ENCODE measurements around the gene PAX7. TPM values are rescaled to one million over a fixed set of nuclear protein-coding genes. Genes with fewer than 3 reads are reported as not detected.

The PAX7 gene
- polyA plus RNA-seq, 2 of the 4 experiments (the other 2 are of a cell fraction) = 0.23 to 0.48 TPM

- no peak for DNase-seq (ENCODE audit: low read depth in 1 of 2, low spot score in 1 of 2)
- no peak overlapping the region for H3K4me2 ChIP-seq
- POLR2A ChIA-PET = no interaction called here
- WGBS (ENCODE audit: missing lambda C conversion rate) = 49% methylated on average over 4 of the region's 24 CpGs
- CTCF ChIA-PET = no interaction called here
- TF ChIP-seq RARB (CRISPR knock-in tag; IDR thresholded peaks at IDR 0.05) = no peak
- no peak for TF ChIP-seq PHF8 (IDR thresholded peaks at IDR 0.05; ENCODE audit: borderline replicate concordance, low read depth)
- no peak for TF ChIP-seq CTCF (IDR thresholded peaks at IDR 0.05)
- TF ChIP-seq MYC (IDR thresholded peaks at IDR 0.05; ENCODE audit: borderline replicate concordance, low read length) = no peak
- TF ChIP-seq TFCP2L1 (CRISPR knock-in tag; IDR thresholded peaks at IDR 0.05) = no peak
- TF ChIP-seq TP53 (CRISPR knock-in tag; IDR thresholded peaks at IDR 0.05) = no peak
- no peak for TF ChIP-seq RFX5 (IDR thresholded peaks at IDR 0.05)
- no peak for TF ChIP-seq POLR2AphosphoS2 (conservative IDR thresholded peaks at IDR 0.05; ENCODE audit: low read length)
- TF ChIP-seq EP300 (IDR thresholded peaks at IDR 0.05) = no peak
- no peak for TF ChIP-seq FOSB (CRISPR knock-in tag; IDR thresholded peaks at IDR 0.05)
- no peak for TF ChIP-seq HOXB13 (CRISPR knock-in tag; IDR thresholded peaks at IDR 0.05; ENCODE audit: low read depth)
- no peak for TF ChIP-seq MAFK (IDR thresholded peaks at IDR 0.05; ENCODE audit: partially characterized antibody)
- no peaks in the 10 kb centered on the region for H3K9me3 ChIP-seq
- no peaks in the 10 kb centered on the region for H3K4me1 ChIP-seq
- H3K27ac ChIP-seq = no peak overlapping the region
- FAIRE-seq = no peak
- no peak overlapping the region for H3K4me3 ChIP-seq
- no peak for ATAC-seq
Observed at GRCh38 chr1:18637511-18637960, 6.9 kb downstream of the PAX7 start.

- ChIA-PET POLR2A (no interaction called here), CTCF (interaction anchor here (1.1 to 1.6 kb wide), 2 partner anchors 41 to 43 kb away, joined by 4 to 7 read pairs; no protein-coding TSS in a partner anchor)
- no peak for FAIRE-seq
- ATAC-seq = no peak
- WGBS (ENCODE audit: missing lambda C conversion rate) = 63% methylated on average over 15 of the region's 15 CpGs
- TF ChIP-seq ZNF302 (CRISPR knock-in tag; IDR thresholded peaks at IDR 0.05) (no peak), CTCF (IDR thresholded peaks at IDR 0.05) (no peak), CBX2 (IDR thresholded peaks at IDR 0.05; ENCODE audit: borderline replicate concordance, low read depth) (no peak), E2F6 (IDR thresholded peaks at IDR 0.05; ENCODE audit: borderline replicate concordance, low read depth) (no peak), RARB (CRISPR knock-in tag; IDR thresholded peaks at IDR 0.05) (no peak), EHF (CRISPR knock-in tag; IDR thresholded peaks at IDR 0.05) (no peak), TFCP2L1 (CRISPR knock-in tag; IDR thresholded peaks at IDR 0.05) (no peak), SREBF2 (IDR thresholded peaks at IDR 0.05) (no peak), NPAS2 (CRISPR knock-in tag; IDR thresholded peaks at IDR 0.05; ENCODE audit: borderline replicate concordance) (no peak), ZSCAN20 (CRISPR knock-in tag; IDR thresholded peaks at IDR 0.05) (no peak), CHD2 (IDR thresholded peaks at IDR 0.05; ENCODE audit: low read length, partially characterized antibody) (no peak), HMGXB4 (CRISPR knock-in tag; IDR thresholded peaks at IDR 0.05; ENCODE audit: borderline replicate concordance) (no peak), FOSL2 (IDR thresholded peaks at IDR 0.05) (no peak), FOSL2 (CRISPR knock-in tag; IDR thresholded peaks at IDR 0.05) (no peak), KDM1A (IDR thresholded peaks at IDR 0.05; ENCODE audit: low read depth) (no peak), KDM5A (IDR thresholded peaks at IDR 0.05) (no peak), FOSB (CRISPR knock-in tag; IDR thresholded peaks at IDR 0.05) (no peak)
- Histone ChIP-seq H3K4me3 (no peak overlapping the region), H3K4me1 (no peaks in the 10 kb centered on the region), H3K4me2 (no peak overlapping the region), H3K9me3 (no peaks in the 10 kb centered on the region), H3K27ac (no peak overlapping the region)
- DNase-seq (ENCODE audit: low read depth in 1 of 2, low spot score in 1 of 2) = no peak
Observed at GRCh38 chr1:18637962-18638834, 7.6 kb downstream of the PAX7 start.
